ENCODE data around the gene PLA2R1. TPM values are rescaled to one million over a fixed set of nuclear protein-coding genes. Genes with fewer than 3 reads are reported as not detected.
"Not testable (repeated sequence)": the region's sequence is repeated elsewhere in the genome, so short reads cannot be mapped to it uniquely, and the experiment has no call there.

The PLA2R1 gene
- total and polyA plus RNA-seq, 4 donors: 4.8 to 56.4 (median 22.5) TPM

DNA sequence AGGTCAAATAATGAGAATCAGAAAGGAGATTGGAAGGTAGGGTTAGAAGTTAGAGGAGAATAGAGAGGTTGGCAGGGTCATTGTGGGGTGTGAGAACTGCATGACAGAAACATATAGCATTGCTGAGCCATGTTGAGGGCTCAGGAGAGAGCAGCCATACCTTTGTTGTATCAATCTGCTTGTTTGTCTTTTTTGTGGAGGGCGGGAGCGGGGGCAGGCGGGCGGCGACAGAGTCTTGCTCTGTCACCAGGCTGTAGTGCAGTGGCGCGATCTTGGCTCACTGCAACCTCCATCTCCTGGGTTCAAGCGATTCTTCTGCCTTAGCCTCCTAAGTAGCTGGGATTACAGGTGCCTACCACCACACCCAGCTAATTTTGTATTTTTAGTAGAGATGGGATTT is 23.8 kb downstream of the PLA2R1 start:
- not testable (repeated sequence) for H3K4me3 ChIP-seq (ENCODE audit: low read depth, low read length); H3K27ac ChIP-seq (ENCODE audit: low read depth, low read length); H3K27me3 ChIP-seq (ENCODE audit: control insufficient read depth, insufficient read depth, low read length); DNase-seq (ENCODE audit: low read depth in 4 of 6, low spot score in 6 of 6); H3K4me1 ChIP-seq (ENCODE audit: control insufficient read depth, insufficient read depth, low read length); H3K36me3 ChIP-seq (ENCODE audit: control insufficient read depth, insufficient read depth, low read length); H3K9me3 ChIP-seq (ENCODE audit: control insufficient read depth, insufficient read depth, low read length)
- 98% methylated on average over 5 of the region's 8 CpGs for WGBS (ENCODE audit: insufficient coverage)

DNA sequence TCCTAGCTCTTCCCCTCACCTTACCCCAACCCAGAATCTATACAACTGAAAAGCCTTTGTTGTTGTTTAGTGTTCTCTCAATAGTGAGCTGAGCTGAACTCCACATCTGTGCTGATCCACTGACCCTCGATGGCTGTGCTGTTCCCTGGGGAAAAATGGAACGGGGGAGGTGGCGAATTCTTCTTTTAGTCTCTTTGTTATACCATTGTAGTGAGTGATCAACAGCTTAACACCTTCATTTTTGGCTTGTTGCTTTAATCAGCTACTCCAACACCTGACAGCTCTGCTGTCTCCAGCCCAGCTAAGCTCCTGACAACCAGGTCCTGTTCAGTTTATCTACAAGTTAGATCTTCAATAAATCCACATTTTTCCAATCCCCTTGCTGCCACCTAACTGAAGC is 25.7 kb downstream of the PLA2R1 start:
- Histone ChIP-seq H3K27me3 (ENCODE audit: control insufficient read depth, insufficient read depth, low read length) (peaks cover 2% of the 10 kb centered on the region), H3K9me3 (ENCODE audit: control insufficient read depth, insufficient read depth, low read length) (no peaks in the 10 kb centered on the region), H3K4me1 (ENCODE audit: control insufficient read depth, insufficient read depth, low read length) (peaks cover 5% of the 10 kb centered on the region), H3K27ac (ENCODE audit: low read depth, low read length) (no peak overlapping the region), H3K4me3 (ENCODE audit: low read depth, low read length) (no peak overlapping the region), H3K36me3 (ENCODE audit: control insufficient read depth, insufficient read depth, low read length) (no peaks in the 10 kb centered on the region)
- no CpG with 5 or more reads among the region's 3 CpGs for WGBS (ENCODE audit: insufficient coverage)
- DNase-seq (ENCODE audit: low read depth in 4 of 6, low spot score in 6 of 6): no peak

DNA sequence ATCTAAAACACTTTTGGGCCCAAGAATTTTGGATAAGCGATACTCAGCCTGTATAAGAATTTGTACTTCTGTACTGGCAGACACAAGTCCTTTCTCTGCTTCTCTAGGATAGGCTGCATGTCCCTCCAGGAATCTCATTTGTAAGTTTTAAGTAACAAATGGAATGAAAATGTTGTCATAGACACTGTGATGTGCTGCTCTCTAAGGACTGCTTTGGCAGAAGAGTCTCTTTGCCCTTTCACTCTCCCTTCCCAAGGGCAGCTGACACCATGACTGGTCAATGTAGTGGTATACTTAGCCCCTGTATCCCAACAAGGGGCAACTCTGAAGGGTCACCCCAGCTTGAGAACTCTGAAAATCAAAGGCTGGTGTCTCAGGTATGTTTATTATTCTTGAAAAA is 27.3 kb downstream of the PLA2R1 start:
- Histone ChIP-seq H3K27me3 (ENCODE audit: control insufficient read depth, insufficient read depth, low read length) (peaks cover 2% of the 10 kb centered on the region), H3K4me1 (ENCODE audit: control insufficient read depth, insufficient read depth, low read length) (peaks cover 5% of the 10 kb centered on the region), H3K27ac (ENCODE audit: low read depth, low read length) (no peak overlapping the region), H3K4me3 (ENCODE audit: low read depth, low read length) (no peak overlapping the region), H3K9me3 (ENCODE audit: control insufficient read depth, insufficient read depth, low read length) (no peaks in the 10 kb centered on the region), H3K36me3 (ENCODE audit: control insufficient read depth, insufficient read depth, low read length) (no peaks in the 10 kb centered on the region)
- WGBS (ENCODE audit: insufficient coverage): no CpG with 5 or more reads among the region's 1 CpG
- no peak for DNase-seq (ENCODE audit: low read depth in 4 of 6, low spot score in 6 of 6)

DNA sequence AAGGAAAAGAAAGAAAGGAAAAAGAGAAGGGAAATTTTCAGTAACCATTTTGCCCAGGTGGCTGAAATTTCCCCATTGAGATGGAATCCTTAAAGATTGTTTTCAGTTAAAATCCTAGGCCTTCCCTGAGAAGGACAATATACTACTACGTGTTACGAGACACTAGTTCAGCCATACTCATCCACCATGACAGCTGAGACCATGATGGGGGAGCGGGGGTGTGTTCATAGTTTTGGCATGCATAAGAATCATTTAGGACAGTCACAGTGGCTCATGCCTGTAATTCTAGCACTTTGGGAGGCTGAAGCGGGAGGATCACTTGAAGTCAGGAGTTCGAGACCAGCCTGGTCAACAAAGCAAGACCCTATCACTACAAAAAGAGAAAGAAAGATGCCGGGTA is 28.0 kb downstream of the PLA2R1 start:
- no peak for DNase-seq (ENCODE audit: low read depth in 4 of 6, low spot score in 6 of 6)
- Histone ChIP-seq H3K36me3 (ENCODE audit: control insufficient read depth, insufficient read depth, low read length) (no peaks in the 10 kb centered on the region), H3K9me3 (ENCODE audit: control insufficient read depth, insufficient read depth, low read length) (no peaks in the 10 kb centered on the region)

DNA sequence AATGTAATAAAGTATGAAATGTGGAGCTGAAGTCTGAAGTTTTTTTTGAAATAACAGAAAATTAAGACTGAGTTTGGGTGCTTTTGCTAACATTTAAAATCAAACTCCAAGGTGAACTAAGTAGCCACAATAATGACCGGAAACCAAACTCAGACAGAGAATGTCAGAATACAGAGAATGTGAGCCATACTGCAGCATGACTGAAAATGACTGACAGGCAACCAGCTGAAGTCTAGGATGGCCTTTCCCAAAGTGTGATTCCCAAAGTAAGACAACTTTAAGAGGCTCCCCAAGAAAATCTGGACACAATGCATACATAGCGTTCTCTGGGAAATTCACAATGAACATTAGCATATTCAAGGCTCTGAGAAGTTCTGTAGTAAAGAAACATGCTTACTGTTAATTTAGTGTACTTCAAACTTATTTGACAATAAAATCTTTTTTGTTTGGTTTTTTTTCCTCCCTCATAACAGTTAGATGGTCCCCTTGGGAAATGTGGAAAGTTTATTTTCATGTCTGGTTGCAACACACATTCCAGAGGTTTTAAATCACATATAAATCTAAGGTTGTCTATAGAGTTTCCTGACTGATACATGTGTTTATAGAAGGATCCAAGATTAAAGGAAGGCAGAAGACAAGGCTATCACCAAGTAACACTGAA is 28.6 kb downstream of the PLA2R1 start:
- Histone ChIP-seq H3K27me3 (ENCODE audit: control insufficient read depth, insufficient read depth, low read length) (peaks cover 2% of the 10 kb centered on the region), H3K4me3 (ENCODE audit: low read depth, low read length) (no peak overlapping the region), H3K27ac (ENCODE audit: low read depth, low read length) (no peak overlapping the region), H3K4me1 (ENCODE audit: control insufficient read depth, insufficient read depth, low read length) (peaks cover 5% of the 10 kb centered on the region), H3K9me3 (ENCODE audit: control insufficient read depth, insufficient read depth, low read length) (no peaks in the 10 kb centered on the region), H3K36me3 (ENCODE audit: control insufficient read depth, insufficient read depth, low read length) (no peaks in the 10 kb centered on the region)
- 80% methylated on average over 1 of the region's 2 CpGs for WGBS (ENCODE audit: insufficient coverage)
- DNase-seq (ENCODE audit: low read depth in 4 of 6, low spot score in 6 of 6): no peak

More for the DNA sequence above, 28.0 kb downstream of the PLA2R1 start:
- Histone ChIP-seq H3K4me1 (ENCODE audit: control insufficient read depth, insufficient read depth, low read length) (peaks cover 5% of the 10 kb centered on the region), H3K4me3 (ENCODE audit: low read depth, low read length) (no peak overlapping the region), H3K27ac (ENCODE audit: low read depth, low read length) (no peak overlapping the region), H3K27me3 (ENCODE audit: control insufficient read depth, insufficient read depth, low read length) (peaks cover 2% of the 10 kb centered on the region)
- WGBS (ENCODE audit: insufficient coverage): 100% methylated on average over 2 of the region's 6 CpGs

DNA sequence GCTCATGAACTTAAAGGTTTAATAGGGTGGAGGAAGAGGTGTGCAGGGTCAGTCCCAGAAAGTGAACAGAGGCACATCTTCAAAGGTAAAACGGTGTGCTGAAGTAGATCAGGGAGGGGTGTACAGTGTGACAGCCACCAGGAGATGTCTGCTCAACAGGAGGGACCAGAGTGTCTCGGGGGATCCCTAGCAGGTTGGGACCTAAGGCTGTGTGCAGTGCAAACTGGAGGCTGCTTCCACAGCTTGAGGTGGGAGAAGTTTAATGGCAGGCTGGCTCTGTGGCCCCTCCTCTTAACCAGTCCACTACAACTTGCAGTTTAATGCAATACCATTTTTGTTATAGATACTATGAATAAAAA is 33.2 kb downstream of the PLA2R1 start:
- no peaks in the 10 kb centered on the region for H3K9me3 ChIP-seq (ENCODE audit: control insufficient read depth, insufficient read depth, low read length)
- DNase-seq (ENCODE audit: low read depth in 4 of 6, low spot score in 6 of 6): no peak
- WGBS (ENCODE audit: insufficient coverage): 100% methylated on average over 1 of the region's 2 CpGs
- no peak overlapping the region for H3K4me3 ChIP-seq (ENCODE audit: low read depth, low read length)
- H3K27ac ChIP-seq (ENCODE audit: low read depth, low read length): no peak overlapping the region
- H3K4me1 ChIP-seq (ENCODE audit: control insufficient read depth, insufficient read depth, low read length): no peaks in the 10 kb centered on the region
- no peaks in the 10 kb centered on the region for H3K36me3 ChIP-seq (ENCODE audit: control insufficient read depth, insufficient read depth, low read length)
- no peaks in the 10 kb centered on the region for H3K27me3 ChIP-seq (ENCODE audit: control insufficient read depth, insufficient read depth, low read length)

DNA sequence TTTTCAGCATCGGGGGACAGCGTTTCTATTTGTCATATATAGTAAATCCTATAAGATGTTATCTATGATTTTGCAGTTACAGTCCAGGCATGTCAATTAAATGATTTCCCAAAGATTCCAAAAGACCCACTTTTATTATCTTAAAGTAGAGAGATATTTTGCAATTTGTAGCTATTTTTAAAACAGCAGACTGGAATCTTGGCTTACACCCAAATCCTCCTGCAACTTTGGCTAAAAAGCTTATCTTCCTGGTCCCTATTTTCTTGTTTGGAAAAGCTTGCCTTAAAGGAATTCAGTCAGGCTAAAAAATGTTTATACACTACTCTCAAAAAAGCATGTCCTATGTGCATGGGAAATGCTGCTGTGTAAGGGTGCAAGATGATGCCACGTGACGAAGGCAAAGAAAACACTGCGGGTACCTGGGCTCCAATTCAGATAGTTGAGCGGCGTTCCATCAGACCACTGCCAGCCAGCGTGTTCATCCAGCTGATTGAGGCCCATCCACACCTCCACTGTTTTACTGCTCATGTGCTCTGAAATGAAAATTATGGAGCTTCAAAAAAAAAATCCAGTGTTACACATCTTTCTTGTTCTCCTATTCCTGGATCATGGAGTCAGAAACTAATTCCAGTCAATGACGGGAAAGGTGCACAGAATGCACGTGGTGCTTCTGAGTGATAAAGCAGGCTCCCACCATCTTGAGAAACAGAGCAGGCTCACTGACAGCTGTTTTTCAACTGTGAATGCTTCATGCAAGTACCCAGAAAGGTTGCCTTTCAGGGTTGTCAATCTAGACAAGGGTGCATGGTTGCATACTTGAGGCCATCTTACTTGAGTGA is 33.8 kb downstream of the PLA2R1 start:
- H3K27ac ChIP-seq (ENCODE audit: low read depth, low read length): no peak overlapping the region
- H3K27me3 ChIP-seq (ENCODE audit: control insufficient read depth, insufficient read depth, low read length): no peaks in the 10 kb centered on the region
- 87% methylated on average over 8 of the region's 10 CpGs for WGBS (ENCODE audit: insufficient coverage)
- peak in 1 of 6 donors; percentile 43 for DNase-seq (ENCODE audit: low read depth in 4 of 6, low spot score in 6 of 6)
- no peaks in the 10 kb centered on the region for H3K9me3 ChIP-seq (ENCODE audit: control insufficient read depth, insufficient read depth, low read length)
- H3K4me3 ChIP-seq (ENCODE audit: low read depth, low read length): no peak overlapping the region
- no peaks in the 10 kb centered on the region for H3K36me3 ChIP-seq (ENCODE audit: control insufficient read depth, insufficient read depth, low read length)
- H3K4me1 ChIP-seq (ENCODE audit: control insufficient read depth, insufficient read depth, low read length): no peaks in the 10 kb centered on the region

DNA sequence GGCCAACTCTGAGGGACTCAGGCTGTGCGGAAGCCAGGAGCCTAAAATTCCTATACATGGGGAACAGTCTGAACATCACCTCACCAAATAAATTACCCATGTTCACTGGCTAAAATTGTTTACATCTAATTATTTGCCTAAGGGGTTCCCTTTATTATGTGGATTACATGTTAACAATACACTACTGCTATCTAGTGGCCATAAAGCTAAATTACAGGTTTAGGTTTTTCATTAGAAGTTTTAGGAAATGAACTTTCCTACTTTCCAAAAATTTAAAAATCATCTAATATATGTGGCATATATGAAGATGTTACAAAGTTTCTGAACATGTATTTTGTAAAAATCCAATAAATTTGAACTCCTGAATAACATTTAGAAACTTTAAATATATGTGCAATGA is 40.3 kb downstream of the PLA2R1 start:
- Histone ChIP-seq H3K4me3 (ENCODE audit: low read depth, low read length) (no peak overlapping the region), H3K27ac (ENCODE audit: low read depth, low read length) (no peak overlapping the region), H3K9me3 (ENCODE audit: control insufficient read depth, insufficient read depth, low read length) (no peaks in the 10 kb centered on the region), H3K36me3 (ENCODE audit: control insufficient read depth, insufficient read depth, low read length) (no peaks in the 10 kb centered on the region), H3K4me1 (ENCODE audit: control insufficient read depth, insufficient read depth, low read length) (no peaks in the 10 kb centered on the region), H3K27me3 (ENCODE audit: control insufficient read depth, insufficient read depth, low read length) (no peaks in the 10 kb centered on the region)
- no peak for DNase-seq (ENCODE audit: low read depth in 4 of 6, low spot score in 6 of 6)
- WGBS (ENCODE audit: insufficient coverage): no CpG with 5 or more reads among the region's 1 CpG

DNA sequence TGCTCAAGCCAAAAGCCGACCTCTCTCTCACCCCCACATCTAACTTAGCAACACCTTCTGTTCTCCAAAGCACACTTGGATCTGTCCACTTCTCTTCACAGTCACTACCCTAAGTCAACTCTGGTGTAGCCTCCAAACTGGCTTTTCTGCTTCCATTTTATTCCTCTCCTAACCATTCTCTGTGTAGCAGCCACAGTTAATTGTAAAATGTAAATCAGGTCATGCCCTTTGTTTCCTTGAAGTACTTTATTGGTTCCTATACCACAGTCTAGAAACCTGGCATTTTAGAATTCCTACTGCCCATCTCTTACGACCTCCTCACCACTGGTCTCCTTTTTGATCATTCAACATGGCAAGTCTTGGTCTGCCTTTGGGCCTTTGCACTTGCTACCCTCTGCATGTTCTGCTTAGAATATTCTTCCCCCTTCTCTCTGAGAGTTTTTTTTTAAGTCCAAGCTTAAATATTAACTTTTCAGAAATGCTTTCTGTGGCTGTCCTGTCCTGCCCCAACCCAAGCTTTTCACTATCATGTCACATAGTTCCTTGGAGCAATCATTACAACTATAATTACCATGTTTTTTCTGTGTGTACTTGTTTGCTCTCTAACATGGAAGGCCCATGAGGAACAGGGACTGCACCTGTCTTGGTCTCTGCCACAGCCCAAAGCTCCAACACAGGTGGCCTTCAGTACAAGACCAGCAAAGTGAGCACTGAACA is 42.9 kb downstream of the PLA2R1 start:
- Histone ChIP-seq H3K36me3 (ENCODE audit: control insufficient read depth, insufficient read depth, low read length) (no peaks in the 10 kb centered on the region), H3K27me3 (ENCODE audit: control insufficient read depth, insufficient read depth, low read length) (no peaks in the 10 kb centered on the region), H3K4me3 (ENCODE audit: low read depth, low read length) (no peak overlapping the region), H3K9me3 (ENCODE audit: control insufficient read depth, insufficient read depth, low read length) (no peaks in the 10 kb centered on the region), H3K27ac (ENCODE audit: low read depth, low read length) (no peak overlapping the region), H3K4me1 (ENCODE audit: control insufficient read depth, insufficient read depth, low read length) (no peaks in the 10 kb centered on the region)
- 84% methylated on average over 2 of the region's 2 CpGs for WGBS (ENCODE audit: insufficient coverage)
- DNase-seq (ENCODE audit: low read depth in 4 of 6, low spot score in 6 of 6): no peak

Measured in spinal cord (tissue), 10 donors.